ENCODE data around the gene GNAL. TPM values are rescaled to one million over a fixed set of nuclear protein-coding genes. Genes with fewer than 3 reads are reported as not detected.
"Not testable (repeated sequence)": the region's sequence is repeated elsewhere in the genome, so short reads cannot be mapped to it uniquely, and the experiment has no call there.

Gene GNAL
- total RNA-seq, 4 donors from 2014 or later = 22.8 to 30.4 (median 26.5) TPM

DNA sequence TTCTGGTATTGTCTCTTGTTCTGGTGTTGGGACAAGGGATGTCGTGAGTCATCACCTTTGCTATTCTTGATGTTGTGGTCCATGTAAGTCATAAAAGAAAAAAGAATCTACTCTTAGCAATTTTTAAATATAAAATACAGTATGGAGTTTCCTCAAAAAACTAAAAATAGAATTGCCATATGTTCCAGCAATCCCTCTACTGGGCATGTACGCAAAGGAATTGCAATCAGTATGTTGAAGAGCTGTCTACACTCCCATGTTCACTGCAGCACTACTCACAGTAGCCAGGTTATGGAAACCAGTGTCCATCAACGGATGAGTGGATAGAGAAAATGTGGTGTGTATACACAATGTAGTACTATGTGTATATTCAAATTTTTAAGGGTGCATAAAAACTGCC is 10.9 kb upstream of the GNAL start:
- intact Hi-C loops (cut with DNase I) = no loop called here
- H3K4me3 ChIP-seq (replicated peaks in 1 of 3) = no peak overlapping the region
- no peak for TF ChIP-seq POLR2A (IDR thresholded peaks at IDR 0.05)
- TF ChIP-seq, protein P1, sequence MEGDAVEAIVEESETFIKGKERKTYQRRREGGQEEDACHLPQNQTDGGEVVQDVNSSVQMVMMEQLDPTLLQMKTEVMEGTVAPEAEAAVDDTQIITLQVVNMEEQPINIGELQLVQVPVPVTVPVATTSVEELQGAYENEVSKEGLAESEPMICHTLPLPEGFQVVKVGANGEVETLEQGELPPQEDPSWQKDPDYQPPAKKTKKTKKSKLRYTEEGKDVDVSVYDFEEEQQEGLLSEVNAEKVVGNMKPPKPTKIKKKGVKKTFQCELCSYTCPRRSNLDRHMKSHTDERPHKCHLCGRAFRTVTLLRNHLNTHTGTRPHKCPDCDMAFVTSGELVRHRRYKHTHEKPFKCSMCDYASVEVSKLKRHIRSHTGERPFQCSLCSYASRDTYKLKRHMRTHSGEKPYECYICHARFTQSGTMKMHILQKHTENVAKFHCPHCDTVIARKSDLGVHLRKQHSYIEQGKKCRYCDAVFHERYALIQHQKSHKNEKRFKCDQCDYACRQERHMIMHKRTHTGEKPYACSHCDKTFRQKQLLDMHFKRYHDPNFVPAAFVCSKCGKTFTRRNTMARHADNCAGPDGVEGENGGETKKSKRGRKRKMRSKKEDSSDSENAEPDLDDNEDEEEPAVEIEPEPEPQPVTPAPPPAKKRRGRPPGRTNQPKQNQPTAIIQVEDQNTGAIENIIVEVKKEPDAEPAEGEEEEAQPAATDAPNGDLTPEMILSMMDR (IDR thresholded peaks at IDR 0.05) = no peak
- no peaks in the 10 kb centered on the region for H3K36me3 ChIP-seq
- no peak overlapping the region for H3K27ac ChIP-seq
- no peaks in the 10 kb centered on the region for H3K4me1 ChIP-seq
- DNase-seq = no peak
- H3K9me3 ChIP-seq = no peaks in the 10 kb centered on the region
- WGBS, 2 donors = 81 to 87% methylated on average over 3 of the region's 3 CpGs
- H3K27me3 ChIP-seq = no peaks in the 10 kb centered on the region

- 7 to 13% methylated on average over 11 to 14 of the region's 72 CpGs for WGBS, 2 donors
- Histone ChIP-seq H3K9me3 (no peaks in the 10 kb centered on the region), H3K4me1 (peaks cover 0 to 6% of the 10 kb centered on the region in 2 donors), H3K4me3 (replicated peaks in 1 of 3) (peak overlapping the region in 2 of 3 donors; percentile 34 to 61), H3K36me3 (no peaks in the 10 kb centered on the region), H3K27ac (peak overlapping the region in 2 of 3 donors; percentile 43 to 90), H3K27me3 (no peaks in the 10 kb centered on the region)
- intact Hi-C loops (cut with DNase I) = no loop called here
- peak; percentile 50 to 63 for DNase-seq
- TF ChIP-seq POLR2A (IDR thresholded peaks at IDR 0.05) = no peak
- TF ChIP-seq, protein P1 (IDR thresholded peaks at IDR 0.05) = no peak
Observed at GRCh38 chr18:11689669-11690565, 853 bp downstream of the GNAL start.

DNA sequence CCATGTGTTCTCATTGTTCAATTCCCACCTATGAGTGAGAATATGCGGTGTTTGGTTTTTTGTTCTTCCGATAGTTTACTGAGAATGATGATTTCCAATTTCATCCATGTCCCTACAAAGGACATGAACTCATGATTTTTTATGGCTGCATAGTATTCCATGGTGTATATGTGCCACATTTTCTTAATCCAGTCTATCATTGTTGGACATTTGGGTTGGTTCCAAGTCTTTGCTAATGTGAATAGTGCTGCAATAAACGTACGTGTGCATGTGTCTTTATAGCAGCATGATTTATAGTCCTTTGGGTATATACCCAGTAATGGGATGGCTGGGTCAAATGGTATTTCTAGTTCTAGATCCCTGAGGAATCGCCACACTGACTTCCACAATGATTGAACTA is 1.6 kb downstream of the GNAL start:
- DNase-seq; intact Hi-C loops (cut with DNase I); H3K9me3 ChIP-seq; H3K36me3 ChIP-seq; H3K27ac ChIP-seq; H3K4me3 ChIP-seq (replicated peaks in 1 of 3); H3K27me3 ChIP-seq; H3K4me1 ChIP-seq: not testable (repeated sequence)
- 82 to 93% methylated on average over 4 of the region's 5 CpGs for WGBS, 2 donors

DNA sequence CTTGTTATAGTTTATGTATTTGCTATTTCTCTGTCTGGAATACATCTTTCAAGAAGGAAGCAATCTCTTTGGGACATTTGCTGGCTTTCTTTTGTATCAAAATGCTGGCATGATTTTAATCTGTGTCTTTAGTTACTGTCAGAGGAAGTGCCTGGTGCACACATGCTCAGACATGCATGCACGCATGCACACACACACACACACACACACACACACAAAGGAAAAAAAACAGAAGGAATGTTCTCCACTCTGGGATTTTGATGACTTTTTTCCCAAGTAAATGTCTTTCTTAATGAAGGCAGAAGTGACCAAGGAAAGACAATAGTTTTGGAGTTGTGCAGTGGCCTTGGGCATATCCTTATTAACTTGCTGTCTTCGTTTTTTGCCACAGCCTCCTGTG is 6.7 kb downstream of the GNAL start:
- Histone ChIP-seq H3K4me3 (replicated peaks in 1 of 3) (no peak overlapping the region), H3K27ac (no peak overlapping the region), H3K4me1 (no peaks in the 10 kb centered on the region), H3K27me3 (no peaks in the 10 kb centered on the region), H3K9me3 (no peaks in the 10 kb centered on the region), H3K36me3 (no peaks in the 10 kb centered on the region)
- TF ChIP-seq, protein P1 (IDR thresholded peaks at IDR 0.05) = no peak
- TF ChIP-seq POLR2A (IDR thresholded peaks at IDR 0.05) = no peak
- WGBS, 2 donors = 81 to 88% methylated on average over 2 of the region's 2 CpGs
- no peak for DNase-seq
- intact Hi-C loops (cut with DNase I) = no loop called here

DNA sequence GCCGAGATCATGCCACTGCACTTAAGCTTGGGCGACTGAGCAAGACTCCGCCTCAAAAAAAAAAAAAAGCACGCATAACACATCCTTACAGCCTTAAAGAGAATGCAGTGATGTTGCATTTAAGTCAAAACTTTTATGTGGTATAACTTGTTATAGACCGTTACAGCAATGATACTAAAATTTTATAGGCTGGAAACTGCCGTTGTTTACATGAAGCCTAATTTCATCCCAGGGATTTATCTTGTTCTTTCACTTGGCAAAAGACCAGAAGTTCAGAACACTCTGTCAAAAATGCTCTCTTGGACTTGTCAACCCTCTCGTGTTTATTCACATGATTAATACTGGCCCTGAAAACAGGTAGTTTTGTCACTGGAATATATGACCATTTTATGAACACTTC is 7.4 kb downstream of the GNAL start:
- Histone ChIP-seq H3K4me3 (replicated peaks in 1 of 3) (no peak overlapping the region), H3K27me3 (no peaks in the 10 kb centered on the region), H3K9me3 (no peaks in the 10 kb centered on the region), H3K36me3 (no peaks in the 10 kb centered on the region), H3K4me1 (no peaks in the 10 kb centered on the region), H3K27ac (no peak overlapping the region)
- no peak for DNase-seq
- WGBS, 2 donors = 77 to 79% methylated on average over 7 of the region's 7 CpGs
- TF ChIP-seq, protein P1 (IDR thresholded peaks at IDR 0.05) = no peak
- no peak for TF ChIP-seq POLR2A (IDR thresholded peaks at IDR 0.05)
- intact Hi-C loops (cut with DNase I) = no loop called here

Measured in thyroid gland (tissue), 4 donors.